Fibroblast of lung (primary cell): ENCODE data around the gene YJEFN3. TPM values are rescaled to one million over a fixed set of nuclear protein-coding genes. Genes with fewer than 3 reads are reported as not detected.

Experiments used
- DNase-seq, 2 donors: peaks; one replicate each; pipeline versions ENCODE4 v3.0.0 to v3.0.0-alpha.2; 2010; ENCODE audit warnings: low read depth in 2 of 2
- H2AFZ ChIP-seq: 2 replicates; pipeline ENCODE4 v1.5.1; 2012; ENCODE audit warnings: low read length, control low read depth, inconsistent platforms
- H3K27ac ChIP-seq: 2 replicates; pipeline ENCODE4 v1.5.1; 2011; ENCODE audit warnings: low read length, control low read depth; ENCODE audit not compliant: insufficient read depth
- H3K27me3 ChIP-seq: 2 replicates; pipeline ENCODE4 v1.5.1; 2011; ENCODE audit warnings: mild to moderate bottlenecking, low read length; ENCODE audit not compliant: control insufficient read depth, insufficient read depth
- H3K36me3 ChIP-seq: 2 replicates; pipeline ENCODE4 v1.5.1; 2011; ENCODE audit warnings: low read length; ENCODE audit not compliant: control insufficient read depth, insufficient read depth
- H3K4me1 ChIP-seq: 2 replicates; pipeline ENCODE4 v1.5.1; 2011; ENCODE audit warnings: low read length; ENCODE audit not compliant: control insufficient read depth, insufficient read depth; ENCODE audit errors: extremely low read depth
- H3K4me2 ChIP-seq: 2 replicates; pipeline ENCODE4 v1.5.1; 2011; ENCODE audit warnings: low read length, control low read depth; ENCODE audit not compliant: insufficient read depth; ENCODE audit errors: extremely low read depth
- H3K4me3 ChIP-seq, 4 experiments: fragments of 200-600 bp in 1 of 4; sonication (generic) in 1 of 4; replicated peaks in 1 of 4; 2 replicates each; pipeline ENCODE4 v1.5.1; 2011 to 2016; ENCODE audit warnings: low read length in 4 of 4, low read depth in 3 of 4, mild to moderate bottlenecking in 3 of 4, control low read depth in 2 of 4, inconsistent platforms in 1 of 4, mixed read lengths in 1 of 4; ENCODE audit not compliant: insufficient read depth in 1 of 4; ENCODE audit errors: control extremely low read depth in 1 of 4
- H3K79me2 ChIP-seq: 2 replicates; pipeline ENCODE4 v1.5.1; 2012; ENCODE audit warnings: mild to moderate bottlenecking, low read length, inconsistent platforms; ENCODE audit not compliant: control insufficient read depth, insufficient read depth
- H3K9ac ChIP-seq: 2 replicates; pipeline ENCODE4 v1.5.1; 2011; ENCODE audit warnings: mild to moderate bottlenecking, low read length, control low read depth; ENCODE audit not compliant: insufficient read depth
- H3K9me3 ChIP-seq: 2 replicates; pipeline ENCODE4 v1.5.1; 2012; ENCODE audit warnings: low read depth, low read length; ENCODE audit not compliant: control insufficient read depth, insufficient read depth
- H4K20me1 ChIP-seq: 2 replicates; pipeline ENCODE4 v1.5.1; 2011; ENCODE audit warnings: low read length; ENCODE audit not compliant: control insufficient read depth, insufficient read depth; ENCODE audit errors: extremely low read depth
- CTCF ChIP-seq, 2 donors: IDR thresholded peaks in 1 of 2; conservative IDR thresholded peaks in 1 of 2; 1 replicate in 1 of 2; 2 replicates in 1 of 2; pipeline ENCODE4 v1.5.1; 2011 to 2012; ENCODE audit warnings: low read length in 2 of 2, control low read depth in 1 of 2, inconsistent platforms in 1 of 2, low read depth in 1 of 2, mild to moderate bottlenecking in 1 of 2
- EZH2 ChIP-seq: IDR thresholded peaks from 2 replicates; pipeline ENCODE4 v1.5.1; 2012; ENCODE audit warnings: low read length, control low read depth, mild to moderate bottlenecking; ENCODE audit errors: missing control alignments
- polyA plus RNA-seq, 2 donors: library from polyadenylated mRNA; depleted of rRNA in 1 of 2; stranded (reverse) in 1 of 2; unstranded in 1 of 2; fragments of >200 nt; gene quantifications; 2 replicates each; pipeline ENCODE4 v1.2.1, GENCODE V29; 2011 to 2012; ENCODE audit warnings: missing spikeins in 1 of 2
- total RNA-seq: library from RNA; depleted of rRNA; stranded (reverse); fragments of >200 nt; gene quantifications from 2 replicates; pipeline ENCODE4 v1.2.1, GENCODE V29; 2014

Gene YJEFN3
- total and polyA plus RNA-seq, 2 donors (not counting 1 experiment from before 2014, with no cell fraction given), result 0.50 to 0.62 TPM

GRCh38 chr19:19501798-19502197, 26.9 kb upstream of the YJEFN3 start:
- DNase-seq, result no peak
- Histone ChIP-seq H3K4me3 (no peak overlapping the region), H3K36me3 (peaks cover 37% of the 10 kb centered on the region), H3K4me2 (no peak overlapping the region), H2AFZ (no peak overlapping the region), H3K79me2 (no peaks in the 10 kb centered on the region), H4K20me1 (no peaks in the 10 kb centered on the region), H3K9ac (no peak overlapping the region), H3K4me1 (no peaks in the 10 kb centered on the region), H3K27me3 (no peaks in the 10 kb centered on the region), H3K27ac (no peak overlapping the region), H3K9me3 (no peaks in the 10 kb centered on the region)
- TF ChIP-seq CTCF (conservative IDR thresholded peaks at IDR 0.05 in 1 of 2, IDR thresholded peaks at IDR 0.05 in 1 of 2; ENCODE audit: low read depth in 1 of 2, low read length in 2 of 2) (no peak), EZH2 (no peak)

- DNase-seq, result no peak
- H3K36me3 ChIP-seq, result peaks cover 37% of the 10 kb centered on the region
Measured at GRCh38 chr19:19502281-19502680, 26.4 kb upstream of the YJEFN3 start.

GRCh38 chr19:19502808-19503602, 25.7 kb upstream of the YJEFN3 start:
- Histone ChIP-seq H3K79me2 (no peaks in the 10 kb centered on the region), H3K27ac (no peak overlapping the region), H3K36me3 (peaks cover 40% of the 10 kb centered on the region), H3K4me1 (no peaks in the 10 kb centered on the region), H3K4me2 (no peak overlapping the region), H3K4me3 (no peak overlapping the region), H3K27me3 (no peaks in the 10 kb centered on the region), H2AFZ (no peak overlapping the region), H3K9ac (no peak overlapping the region), H3K9me3 (no peaks in the 10 kb centered on the region), H4K20me1 (no peaks in the 10 kb centered on the region)
- no peak for TF ChIP-seq CTCF (conservative IDR thresholded peaks at IDR 0.05 in 1 of 2, IDR thresholded peaks at IDR 0.05 in 1 of 2; ENCODE audit: low read depth in 1 of 2, low read length in 2 of 2)
- no peak for TF ChIP-seq EZH2
- no peak for DNase-seq

More at GRCh38 chr19:19502281-19502680, 26.4 kb upstream of the YJEFN3 start:
- Histone ChIP-seq H4K20me1 (no peaks in the 10 kb centered on the region), H3K4me2 (no peak overlapping the region), H3K9me3 (no peaks in the 10 kb centered on the region), H3K4me3 (no peak overlapping the region), H3K27ac (no peak overlapping the region), H2AFZ (no peak overlapping the region), H3K9ac (no peak overlapping the region), H3K4me1 (no peaks in the 10 kb centered on the region), H3K27me3 (no peaks in the 10 kb centered on the region), H3K79me2 (no peaks in the 10 kb centered on the region)
- TF ChIP-seq EZH2 (no peak), CTCF (conservative IDR thresholded peaks at IDR 0.05 in 1 of 2, IDR thresholded peaks at IDR 0.05 in 1 of 2; ENCODE audit: low read depth in 1 of 2, low read length in 2 of 2) (no peak)
